Transverse colon (tissue), 4 donors: ENCODE results near the gene RETN.

Experiments
- POLR2A ChIP-seq: fragments of 450-650 bp; IDR thresholded peaks from one replicate; pipeline ENCODE4 v1.6.1; 2016; ENCODE audit warnings: antibody characterized with exemption, mild to moderate bottlenecking, moderate library complexity
- POLR2AphosphoS5 ChIP-seq, 3 donors: sonication (generic); formaldehyde crosslinking; IDR thresholded peaks; one replicate each; pipeline ENCODE4 v1.6.1; 2016; ENCODE audit warnings: antibody characterized with exemption in 3 of 3
- TF ChIP-seq, protein P1 (sequence below), 5 experiments: fragments of 200-600 bp in 3 of 5; fragments of 450-650 bp in 2 of 5; sonication (generic) in 3 of 5; IDR thresholded peaks; 1 replicate in 2 of 5; 2 replicates in 3 of 5; pipeline ENCODE4 v1.5.1; 2016 to 2017; ENCODE audit warnings: antibody characterized with exemption in 5 of 5, inconsistent platforms in 3 of 5, mild to moderate bottlenecking in 2 of 5, moderate library complexity in 1 of 5

DNA sequence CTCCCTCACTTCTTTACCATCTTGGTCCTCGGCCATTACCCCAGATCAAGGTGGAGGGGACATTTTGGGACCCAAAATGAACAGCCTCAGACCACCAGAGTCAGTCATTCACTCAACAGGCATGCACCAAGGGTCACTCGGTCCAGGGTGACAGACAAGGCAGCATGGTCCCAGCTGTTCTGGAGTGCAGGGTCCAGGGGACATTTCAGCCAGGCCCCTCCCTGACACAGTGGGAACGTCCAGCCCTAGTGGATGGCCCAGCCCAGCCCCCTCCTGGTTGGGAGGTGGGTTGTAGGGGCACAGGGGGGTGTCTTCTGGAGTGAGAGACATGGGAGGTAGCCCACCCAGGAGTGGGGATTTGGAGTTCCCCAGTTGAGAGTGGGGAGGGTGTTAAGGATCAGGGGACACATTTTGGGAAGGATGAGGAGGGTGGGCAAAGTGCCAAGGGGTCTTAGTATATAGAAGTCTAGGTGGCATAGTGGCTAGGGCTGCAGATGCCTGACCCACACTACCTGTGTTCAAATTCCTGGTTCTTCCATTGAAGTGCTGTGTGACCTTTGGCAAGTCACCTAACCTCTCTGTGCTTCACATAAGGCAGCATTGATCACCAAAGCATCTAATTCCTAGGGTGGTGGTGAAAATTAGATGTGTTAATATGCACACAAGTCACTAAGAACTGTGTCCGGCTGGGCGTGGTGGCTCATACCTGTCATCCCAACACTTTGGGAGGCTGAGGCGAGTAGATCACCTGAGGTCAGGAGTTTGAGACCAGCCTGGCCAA lies 35.6 kb downstream of the RETN start:
- TF ChIP-seq POLR2A (no peak), POLR2AphosphoS5 (IDR thresholded peaks at IDR 0.05) (no peak)
- TF ChIP-seq, protein P1, sequence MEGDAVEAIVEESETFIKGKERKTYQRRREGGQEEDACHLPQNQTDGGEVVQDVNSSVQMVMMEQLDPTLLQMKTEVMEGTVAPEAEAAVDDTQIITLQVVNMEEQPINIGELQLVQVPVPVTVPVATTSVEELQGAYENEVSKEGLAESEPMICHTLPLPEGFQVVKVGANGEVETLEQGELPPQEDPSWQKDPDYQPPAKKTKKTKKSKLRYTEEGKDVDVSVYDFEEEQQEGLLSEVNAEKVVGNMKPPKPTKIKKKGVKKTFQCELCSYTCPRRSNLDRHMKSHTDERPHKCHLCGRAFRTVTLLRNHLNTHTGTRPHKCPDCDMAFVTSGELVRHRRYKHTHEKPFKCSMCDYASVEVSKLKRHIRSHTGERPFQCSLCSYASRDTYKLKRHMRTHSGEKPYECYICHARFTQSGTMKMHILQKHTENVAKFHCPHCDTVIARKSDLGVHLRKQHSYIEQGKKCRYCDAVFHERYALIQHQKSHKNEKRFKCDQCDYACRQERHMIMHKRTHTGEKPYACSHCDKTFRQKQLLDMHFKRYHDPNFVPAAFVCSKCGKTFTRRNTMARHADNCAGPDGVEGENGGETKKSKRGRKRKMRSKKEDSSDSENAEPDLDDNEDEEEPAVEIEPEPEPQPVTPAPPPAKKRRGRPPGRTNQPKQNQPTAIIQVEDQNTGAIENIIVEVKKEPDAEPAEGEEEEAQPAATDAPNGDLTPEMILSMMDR (IDR thresholded peaks at IDR 0.05) = no peak
